HepG2 (cell line): Measurements from ENCODE around the gene COL26A1.

Experiments
- GABPB1 ChIP-seq: IDR thresholded peaks from 2 replicates; pipeline ENCODE4 v1.6.1; 2016; ENCODE audit warnings: mild to moderate bottlenecking, missing genetic modification reagents, moderate library complexity, missing compliant biosample characterization
- TBX3 ChIP-seq: fragments of 450-650 bp; IDR thresholded peaks from 2 replicates; pipeline ENCODE4 v1.6.1; 2017; ENCODE audit warnings: antibody characterized with exemption, mild to moderate bottlenecking, inconsistent platforms, borderline replicate concordance

DNA sequence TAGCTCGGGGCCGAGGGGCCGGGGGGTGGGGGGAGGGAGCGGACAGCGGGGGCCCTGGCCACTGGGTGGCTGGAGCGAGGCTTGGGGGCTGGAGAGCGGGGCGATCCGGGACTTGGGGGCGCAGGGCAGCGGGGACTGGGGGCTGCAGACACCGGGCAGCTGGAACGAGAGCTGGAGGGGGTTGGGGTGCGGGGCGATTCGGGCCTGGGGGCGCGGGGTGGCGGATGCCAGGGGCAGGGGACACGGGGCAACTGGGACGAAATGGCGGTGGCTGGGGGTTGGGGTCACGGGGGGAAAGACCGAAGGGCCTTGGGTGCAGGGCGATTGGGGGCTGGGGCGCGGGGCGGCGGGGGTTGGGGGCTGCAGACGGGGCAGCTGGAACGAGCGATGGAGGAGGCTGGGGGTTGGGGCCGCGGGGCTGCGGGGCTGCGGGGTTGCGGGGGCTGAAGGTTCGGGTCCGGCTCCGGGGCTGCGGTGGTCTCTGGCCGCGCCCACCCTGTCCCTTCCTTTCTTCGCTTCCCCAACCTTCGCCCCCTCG lies 590 bp downstream of the COL26A1 start:
- TF ChIP-seq GABPB1 (no peak), TBX3 (no peak)
